Liver (tissue), 9 donors: ENCODE measurements around the gene HMOX2. TPM values are rescaled to one million over a fixed set of nuclear protein-coding genes. Genes with fewer than 3 reads are reported as not detected.

Source experiments
- DNase-seq: peaks from one replicate; pipeline ENCODE4 v3.0.0-alpha.2; 2017; ENCODE audit warnings: low spot score
- H3K27ac ChIP-seq, 2 donors: one replicate each; pipeline ENCODE4 v1.7.0; 2013; ENCODE audit warnings: inconsistent platforms in 2 of 2, low read length in 2 of 2, control low read depth in 1 of 2, low read depth in 1 of 2, mild to moderate bottlenecking in 1 of 2
- H3K27me3 ChIP-seq, 4 donors: one replicate each; pipeline versions ENCODE4 v1.6.1 to v1.7.0; 2013; ENCODE audit warnings: low read length in 3 of 4, inconsistent platforms in 1 of 4, mild to moderate bottlenecking in 1 of 4, moderate library complexity in 1 of 4; ENCODE audit not compliant: control insufficient read depth in 4 of 4, insufficient read depth in 4 of 4
- H3K36me3 ChIP-seq, 4 donors: one replicate each; pipeline versions ENCODE4 v1.6.1 to v1.7.0; 2013; ENCODE audit warnings: low read length in 3 of 4, mild to moderate bottlenecking in 3 of 4, low read depth in 1 of 4, moderate library complexity in 1 of 4; ENCODE audit not compliant: control insufficient read depth in 4 of 4, insufficient read depth in 3 of 4
- H3K4me1 ChIP-seq, 4 donors: one replicate each; pipeline versions ENCODE4 v1.6.1 to v1.7.0; 2013; ENCODE audit warnings: low read length in 3 of 4, mild to moderate bottlenecking in 3 of 4, moderate library complexity in 1 of 4; ENCODE audit not compliant: control insufficient read depth in 4 of 4, insufficient read depth in 4 of 4
- H3K4me3 ChIP-seq, 3 donors: one replicate each; pipeline versions ENCODE4 v1.6.1 to v1.7.0; 2013; ENCODE audit warnings: low read length in 3 of 3, control low read depth in 1 of 3, low read depth in 1 of 3, mild to moderate bottlenecking in 1 of 3
- H3K9ac ChIP-seq, 2 donors: one replicate each; pipeline ENCODE4 v1.7.0; 2013; ENCODE audit warnings: low read length in 2 of 2, mild to moderate bottlenecking in 2 of 2, moderate library complexity in 2 of 2, control low read depth in 1 of 2, low read depth in 1 of 2
- H3K9me3 ChIP-seq, 4 donors: one replicate each; pipeline versions ENCODE4 v1.6.1 to v1.7.0; 2013; ENCODE audit warnings: low read length in 3 of 4; ENCODE audit not compliant: control insufficient read depth in 4 of 4
- ATF3 ChIP-seq: IDR thresholded peaks from 2 replicates; pipeline ENCODE4 v1.6.1; 2016; ENCODE audit warnings: antibody characterized with exemption
- CTCF ChIP-seq: fragments of 150-350 bp; IDR thresholded peaks from 2 replicates; pipeline ENCODE4 v1.5.1; 2017; ENCODE audit warnings: improper control_type of control experiment, low read depth, low read length; ENCODE audit not compliant: missing input control
- EGR1 ChIP-seq, 2 donors: IDR thresholded peaks; 2 replicates each; pipeline ENCODE4 v1.6.1; 2016 to 2018; ENCODE audit warnings: antibody characterized with exemption in 2 of 2, low read depth in 2 of 2
- FOXA1 ChIP-seq: IDR thresholded peaks from 2 replicates; pipeline ENCODE4 v1.6.1; 2016; ENCODE audit warnings: antibody characterized with exemption
- FOXA2 ChIP-seq: IDR thresholded peaks from 2 replicates; pipeline ENCODE4 v1.6.1; 2016; ENCODE audit warnings: antibody characterized with exemption
- GABPA ChIP-seq, 2 donors: IDR thresholded peaks in 1 of 2; conservative IDR thresholded peaks in 1 of 2; 2 replicates each; pipeline ENCODE4 v1.6.1; 2016; ENCODE audit warnings: antibody characterized with exemption in 2 of 2, mild to moderate bottlenecking in 1 of 2, moderate library complexity in 1 of 2
- HNF4A ChIP-seq, 2 donors: conservative IDR thresholded peaks; 2 replicates each; pipeline ENCODE4 v1.6.1; 2016; ENCODE audit warnings: antibody characterized with exemption in 2 of 2, mild to moderate bottlenecking in 2 of 2
- HNF4G ChIP-seq: IDR thresholded peaks from 2 replicates; pipeline ENCODE4 v1.6.1; 2016; ENCODE audit warnings: antibody characterized with exemption
- JUND ChIP-seq, 2 donors: IDR thresholded peaks; 2 replicates each; pipeline ENCODE4 v1.6.1; 2016; ENCODE audit warnings: antibody characterized with exemption in 2 of 2
- MAX ChIP-seq: IDR thresholded peaks from 2 replicates; pipeline ENCODE4 v1.6.1; 2016; ENCODE audit warnings: antibody characterized with exemption
- NR2F2 ChIP-seq: IDR thresholded peaks from 2 replicates; pipeline ENCODE4 v1.6.1; 2016; ENCODE audit warnings: antibody characterized with exemption
- RAD21 ChIP-seq, 2 donors: IDR thresholded peaks; 2 replicates each; pipeline ENCODE4 v1.6.1; 2016; ENCODE audit warnings: antibody characterized with exemption in 2 of 2, mild to moderate bottlenecking in 2 of 2
- REST ChIP-seq: IDR thresholded peaks from 2 replicates; pipeline ENCODE4 v1.6.1; 2016; ENCODE audit warnings: antibody characterized with exemption, mild to moderate bottlenecking
- RXRA ChIP-seq, 2 donors: IDR thresholded peaks; 2 replicates each; pipeline ENCODE4 v1.6.1; 2017 to 2018; ENCODE audit warnings: antibody characterized with exemption in 2 of 2, mild to moderate bottlenecking in 1 of 2
- SP1 ChIP-seq: IDR thresholded peaks from 2 replicates; pipeline ENCODE4 v1.6.1; 2018; ENCODE audit warnings: antibody characterized with exemption, mild to moderate bottlenecking
- TAF1 ChIP-seq: conservative IDR thresholded peaks from 2 replicates; pipeline ENCODE4 v1.6.1; 2016; ENCODE audit warnings: antibody characterized with exemption, mild to moderate bottlenecking
- YY1 ChIP-seq: IDR thresholded peaks from 2 replicates; pipeline ENCODE4 v1.6.1; 2016; ENCODE audit warnings: antibody characterized with exemption, mild to moderate bottlenecking
- ZBTB33 ChIP-seq: IDR thresholded peaks from 2 replicates; pipeline ENCODE4 v1.6.1; 2016; ENCODE audit warnings: antibody characterized with exemption
- WGBS: extraction: QIAGEN DNeasy Blood & Tissue Kit; methylation state at CpG from one replicate; pipeline ENCODE4 v1.1.7; 2013; 5-methylcytosine and 5-hydroxymethylcytosine counted together
- polyA plus RNA-seq, 2 donors: library from polyadenylated mRNA; stranded (reverse) in 1 of 2; unstranded in 1 of 2; fragments of 200-250 nt in 1 of 2; fragments of >200 nt in 1 of 2; fragmentation: Nextera tagmentation in 1 of 2; extraction: Ambion mirVana in 1 of 2; gene quantifications; one replicate each; pipeline versions ENCODE4 v1.2.1 to v1.2.3, GENCODE V29; 2013 to 2015
- total RNA-seq, 2 donors: library from RNA; depleted of rRNA; stranded (reverse); fragments of >200 nt; gene quantifications; one replicate each; pipeline ENCODE4 v1.2.3, GENCODE V29; 2014
- donor health status: healthy.
- donor health status: healthy.
- donor health status: healthy.
- donor health status: healthy.
- donor health status: healthy.

HMOX2 gene
- total and polyA plus RNA-seq, 4 donors, result 11.4 to 81.5 (median 61.5) TPM

- H3K27ac ChIP-seq, result peak overlapping the region; percentile 97 to 99
- H3K4me3 ChIP-seq, result peak overlapping the region; percentile 76 to 87 (median 78)
- TF ChIP-seq ATF3 (no peak), SP1 (no peak), ZBTB33 (no peak), CTCF (no peak), YY1 (peak; percentile 28), MAX (no peak), TAF1 (no peak), FOXA2 (no peak), JUND (IDR thresholded peaks at IDR 0.05) (no peak), NR2F2 (no peak), GABPA (IDR thresholded peaks at IDR 0.05 in 1 of 2, conservative IDR thresholded peaks at IDR 0.05 in 1 of 2) (no peak), HNF4A (conservative IDR thresholded peaks at IDR 0.05) (peak in 1 of 2 donors; percentile 40), HNF4G (no peak), REST (no peak), RAD21 (IDR thresholded peaks at IDR 0.05) (no peak), RXRA (IDR thresholded peaks at IDR 0.05) (peak in 1 of 2 donors; percentile 44), EGR1 (IDR thresholded peaks at IDR 0.05; ENCODE audit: low read depth in 2 of 2) (no peak), FOXA1 (no peak)
- no peaks in the 10 kb centered on the region for H3K36me3 ChIP-seq
- H3K9ac ChIP-seq, result peak overlapping the region; percentile 26 to 74
- 10% methylated on average over 75 of the region's 75 CpGs for WGBS
- no peaks in the 10 kb centered on the region for H3K27me3 ChIP-seq
- peaks cover 5 to 12% (median 9%) of the 10 kb centered on the region in 4 donors for H3K4me1 ChIP-seq
- DNase-seq, result no peak
- H3K9me3 ChIP-seq, result peaks cover 0 to 5% (median under 1%) of the 10 kb centered on the region in 4 donors
These were observed 61.5 kb downstream of the HMOX2 start for GRCh38 chr16:4537376-4538343.
